GM12873 (cell line): Measurements from ENCODE around the gene CCIN.

Experiments used
- CTCF ChIP-seq: IDR thresholded peaks from 2 replicates; pipeline ENCODE4 v1.5.1; 2012; ENCODE audit warnings: low read depth, mild to moderate bottlenecking, moderate library complexity, low read length, control low read depth; ENCODE audit not compliant: insufficient read depth; ENCODE audit errors: missing control alignments

Gene CCIN

GRCh38 chr9:36142510-36143244, 26.5 kb upstream of the CCIN start:
- no peak for TF ChIP-seq CTCF

DNA sequence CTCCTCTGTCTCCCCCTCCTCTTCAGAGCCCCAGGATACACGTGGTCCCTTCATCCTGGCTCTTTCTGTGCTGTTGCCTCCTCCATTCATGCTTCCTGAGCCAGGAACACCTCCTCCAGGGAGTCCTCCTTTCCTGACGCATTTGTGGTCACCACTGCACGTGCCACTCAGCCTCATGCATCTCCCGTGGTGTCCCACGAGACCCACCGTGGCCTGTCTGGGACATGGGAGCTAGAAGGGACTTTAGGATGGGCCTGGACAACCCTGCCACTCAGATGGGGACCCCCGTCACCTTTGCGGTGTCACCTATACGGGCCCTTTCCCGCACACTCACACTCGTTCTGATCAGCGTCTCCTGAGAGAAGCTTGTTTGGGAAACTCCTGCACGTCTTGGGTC, 25.9 kb upstream of the CCIN start:
- no peak for TF ChIP-seq CTCF

GRCh38 chr9:36144309-36145232, 24.6 kb upstream of the CCIN start:
- no peak for TF ChIP-seq CTCF

- no peak for TF ChIP-seq CTCF
These were observed 23.2 kb upstream of the CCIN start for GRCh38 chr9:36145970-36146369.

- TF ChIP-seq CTCF = no peak
These were observed 22.5 kb upstream of the CCIN start for GRCh38 chr9:36146651-36147050.

DNA sequence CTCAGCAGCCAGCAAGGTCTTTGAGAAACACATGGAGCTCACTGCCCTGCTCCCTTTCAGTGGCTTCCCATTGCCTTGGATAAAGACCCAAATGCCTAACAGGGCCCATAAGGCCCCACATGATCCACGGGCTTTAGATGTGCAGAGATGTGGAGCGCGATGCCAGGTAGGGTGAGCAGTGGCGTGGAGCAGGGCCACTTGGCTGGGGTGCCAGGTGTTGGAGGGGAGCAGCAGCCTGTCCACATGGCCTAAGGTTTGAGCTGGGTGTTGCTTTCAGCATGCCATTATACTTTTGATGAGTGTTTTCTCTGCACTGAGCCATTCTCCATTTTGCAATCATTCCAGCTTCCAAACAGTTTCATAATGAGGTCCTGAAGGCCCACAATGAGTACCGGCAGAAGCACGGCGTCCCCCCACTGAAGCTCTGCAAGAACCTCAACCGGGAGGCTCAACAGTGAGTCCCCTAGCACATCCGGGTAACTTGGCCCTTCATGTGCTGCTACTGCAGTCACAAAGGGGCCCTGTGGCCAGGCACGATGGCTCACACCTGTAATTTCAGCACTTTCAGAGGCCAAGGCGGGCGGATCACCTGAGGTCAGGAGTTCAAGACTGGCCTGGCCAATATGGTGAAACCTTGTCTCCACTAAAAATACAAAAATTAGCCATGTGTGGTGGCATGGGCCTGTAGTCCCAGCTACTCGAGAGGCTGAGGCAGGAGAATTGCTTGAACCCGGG, 21.6 kb upstream of the CCIN start:
- no peak for TF ChIP-seq CTCF
